HepG2 (cell line): ENCODE data around the gene PSMB10. TPM values are rescaled to one million over a fixed set of nuclear protein-coding genes. Genes with fewer than 3 reads are reported as not detected.
A peak's percentile ranks its signal among the peaks of the same experiment; 100 is the strongest.

Experiments used
- ATF6 ChIP-seq: sonication (generic); formaldehyde crosslinking; conservative IDR thresholded peaks from 2 replicates; pipeline ENCODE4 v1.4.0; 2020; ENCODE audit warnings: missing genetic modification reagents
- EP300 ChIP-seq, 3 experiments: sonication (generic) in 1 of 3; formaldehyde crosslinking in 1 of 3; IDR thresholded peaks; 2 replicates each; pipeline versions ENCODE4 v1.5.1 to v1.6.1; 2011 to 2020; ENCODE audit warnings: low read depth in 2 of 3, low read length in 2 of 3, borderline replicate concordance in 1 of 3, improper control_type of control experiment in 1 of 3, mild to moderate bottlenecking in 1 of 3, missing genetic modification reagents in 1 of 3, moderate library complexity in 1 of 3
- HNRNPH1 ChIP-seq: fragments of 200-400 bp; formaldehyde crosslinking; optimal IDR thresholded peaks from 2 replicates; pipeline ENCODE3; 2017; ENCODE audit warnings: mild to moderate bottlenecking, low read depth, low read length
- KAT2B ChIP-seq: fragments of 150-350 bp; IDR thresholded peaks from 2 replicates; pipeline ENCODE4 v1.6.1; 2014; ENCODE audit warnings: low read depth, low read length, borderline replicate concordance
- NFATC3 ChIP-seq: sonication (generic); formaldehyde crosslinking; IDR thresholded peaks from 2 replicates; pipeline ENCODE4 v1.5.1; 2020; ENCODE audit warnings: mild to moderate bottlenecking, missing genetic modification reagents
- PHF8 ChIP-seq: sonication (generic); formaldehyde crosslinking; IDR thresholded peaks from 2 replicates; pipeline ENCODE4 v1.5.0; 2020; ENCODE audit warnings: missing genetic modification reagents
- RBFOX2 ChIP-seq: fragments of 200-400 bp; formaldehyde crosslinking; IDR thresholded peaks from 2 replicates; pipeline ENCODE4 v1.6.1; 2017; ENCODE audit warnings: low read depth, mild to moderate bottlenecking, low read length
- SNAI1 ChIP-seq: sonication (generic); formaldehyde crosslinking; IDR thresholded peaks from 2 replicates; pipeline ENCODE4 v1.5.0; 2020; ENCODE audit warnings: mild to moderate bottlenecking, missing genetic modification reagents, borderline replicate concordance
- SP5 ChIP-seq: IDR thresholded peaks from 2 replicates; pipeline ENCODE4 v1.6.1; 2016; ENCODE audit warnings: low read depth, borderline replicate concordance
- ZBTB20 ChIP-seq: sonication (generic); formaldehyde crosslinking; IDR thresholded peaks from 2 replicates; pipeline ENCODE4 v1.8.1; 2023; ENCODE audit warnings: missing genetic modification reagents, low read depth, mild to moderate bottlenecking, borderline replicate concordance
- ZFP91 ChIP-seq: sonication (generic); formaldehyde crosslinking; IDR thresholded peaks from 2 replicates; pipeline ENCODE4 v1.9.0; 2022; ENCODE audit warnings: missing genetic modification reagents, mild to moderate bottlenecking, borderline replicate concordance
- ZNF484 ChIP-seq: sonication (generic); formaldehyde crosslinking; IDR thresholded peaks from 2 replicates; pipeline ENCODE4 v1.5.1; 2020; ENCODE audit warnings: mild to moderate bottlenecking, low read depth, missing genetic modification reagents, borderline replicate concordance
- ZNF670 ChIP-seq: sonication (generic); formaldehyde crosslinking; IDR thresholded peaks from 2 replicates; pipeline ENCODE4 v1.8.0; 2022; ENCODE audit warnings: mild to moderate bottlenecking, missing genetic modification reagents, borderline replicate concordance
- ZNF710 ChIP-seq: sonication (generic); formaldehyde crosslinking; IDR thresholded peaks from 2 replicates; pipeline ENCODE4 v1.5.0; 2020; ENCODE audit warnings: mild to moderate bottlenecking, missing genetic modification reagents, borderline replicate concordance
- ZNF777 ChIP-seq: sonication (generic); formaldehyde crosslinking; IDR thresholded peaks from 2 replicates; pipeline ENCODE4 v1.4.0; 2020; ENCODE audit warnings: missing genetic modification reagents
- ZNF784 ChIP-seq: sonication (generic); formaldehyde crosslinking; IDR thresholded peaks from 2 replicates; pipeline ENCODE4 v1.5.1; 2020; ENCODE audit warnings: missing genetic modification reagents, mild to moderate bottlenecking, borderline replicate concordance
- polyA plus RNA-seq, 8 experiments: library from polyadenylated mRNA; depleted of rRNA in 3 of 8; stranded (reverse) in 7 of 8; unstranded in 1 of 8; fragments of >200 nt; fragmentation: Illumina TruSeq in 4 of 8; extraction: Trizol in 4 of 8; gene quantifications; 2 replicates each; pipeline versions ENCODE4 v1.2.1 to v1.2.3, GENCODE V29; 2011 to 2016; ENCODE audit warnings: low read depth in 4 of 8, missing spikeins in 1 of 8, mixed read lengths in 1 of 8; ENCODE audit not compliant: insufficient read depth in 1 of 8
- total RNA-seq, 5 experiments: library from RNA; depleted of rRNA; stranded (reverse); fragments of >200 nt; fragmentation: Illumina TruSeq; extraction: Trizol; gene quantifications; 2 replicates each; pipeline ENCODE4 v1.2.3, GENCODE V29; 2016; ENCODE audit warnings: low read depth in 1 of 5

The PSMB10 gene
- total and polyA plus RNA-seq, 2 of the 13 experiments (the other 11 are each of a cell fraction or from before 2014, with no cell fraction given): 12.7 to 65.9 TPM

- TF ChIP-seq ZNF784 (CRISPR knock-in tag) (no peak), ZNF777 (CRISPR knock-in tag) (no peak), NFATC3 (CRISPR knock-in tag) (no peak; the same call in 1 of the 2 replicates), ZFP91 (CRISPR knock-in tag) (peak; percentile 43; the same call in 1 of the 2 replicates), RBFOX2 (peak; percentile 39; the same call in 1 of the 2 replicates), EP300 (IDR thresholded peaks at IDR 0.05; ENCODE audit: low read depth in 2 of 2, low read length in 2 of 2) (no peak), EP300 (CRISPR knock-in tag; IDR thresholded peaks at IDR 0.05; ENCODE audit: borderline replicate concordance) (no peak), ZBTB20 (CRISPR knock-in tag) (no peak), SP5 (CRISPR knock-in tag) (no peak), SNAI1 (CRISPR knock-in tag) (0 out of 2 replicates have a peak, but pooled peaks have one; percentile 17), HNRNPH1 (no peak), ATF6 (CRISPR knock-in tag) (peak; percentile 18; the same call in 1 of the 2 replicates), PHF8 (CRISPR knock-in tag) (peak; percentile 12; the same call in 1 of the 2 replicates), ZNF670 (CRISPR knock-in tag) (no peak), KAT2B (no peak), ZNF710 (no peak; the same call in 1 of the 2 replicates), ZNF484 (CRISPR knock-in tag) (peak; percentile 78; the same call in 1 of the 2 replicates)
Measured at GRCh38 chr16:67936124-67936879, at the start of gene PSMB10 (continued).
